Fibroblast of pulmonary artery (primary cell): ENCODE data around the gene PTPN6.

Experiments
- DNase-seq: peaks from one replicate; pipeline ENCODE4 v3.0.0-alpha.2; 2010; ENCODE audit warnings: low read depth
- H3K4me3 ChIP-seq: replicated peaks from 2 replicates; pipeline ENCODE4 v1.5.1; 2011; ENCODE audit warnings: low read depth, mild to moderate bottlenecking, control low read depth, low read length, moderate library complexity
- CTCF ChIP-seq: IDR thresholded peaks from 2 replicates; pipeline ENCODE4 v1.5.1; 2011; ENCODE audit warnings: mild to moderate bottlenecking, control low read depth, low read length, inconsistent platforms; ENCODE audit errors: missing control alignments

PTPN6 gene

GRCh38 chr12:6943722-6944380, 7.3 kb upstream of the PTPN6 start, which contains the start of the genes C12orf57 and RNU7-1:
TSS of gene C12orf57 (plus strand) at chr12:6944022. CDS start at chr12:6944122, 100 bp downstream.
TSS of gene RNU7-1 (plus strand) at chr12:6943816.
- peak; percentile 88 for DNase-seq
- H3K4me3 ChIP-seq: peak within 1 kb of the TSS; percentile 79
- TF ChIP-seq CTCF: no peak

- peak; percentile 95 for DNase-seq
- H3K4me3 ChIP-seq: peak overlapping the region; percentile 79
- peak; percentile 85 for TF ChIP-seq CTCF
These were observed 6.6 kb upstream of the PTPN6 start for GRCh38 chr12:6944381-6945186.

DNA sequence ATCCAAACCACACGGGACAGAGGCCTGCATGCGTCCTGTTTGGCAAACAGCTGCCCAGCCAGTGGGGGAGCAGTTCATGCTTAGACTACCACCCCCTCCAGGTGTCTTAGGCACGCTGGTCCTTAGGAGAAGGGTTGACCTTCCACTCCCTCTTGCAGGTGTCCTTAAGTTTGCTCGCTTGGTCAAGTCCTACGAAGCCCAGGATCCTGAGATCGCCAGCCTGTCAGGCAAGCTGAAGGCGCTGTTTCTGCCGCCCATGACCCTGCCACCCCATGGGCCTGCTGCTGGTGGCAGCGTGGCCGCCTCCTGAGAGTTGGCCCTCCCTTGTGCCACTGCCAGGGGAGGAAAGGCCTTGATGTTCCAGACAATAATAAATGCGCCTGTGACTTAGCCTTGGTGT, 5.5 kb upstream of the PTPN6 start:
- no peak for TF ChIP-seq CTCF
- H3K4me3 ChIP-seq: no peak overlapping the region
- no peak for DNase-seq

GRCh38 chr12:6946033-6946919, 4.9 kb upstream of the PTPN6 start:
- TF ChIP-seq CTCF: no peak
- no peak overlapping the region for H3K4me3 ChIP-seq
- no peak for DNase-seq

GRCh38 chr12:6946920-6947374, 4.2 kb upstream of the PTPN6 start:
- H3K4me3 ChIP-seq: no peak overlapping the region
- TF ChIP-seq CTCF: no peak
- no peak for DNase-seq

- H3K4me3 ChIP-seq: no peak overlapping the region
- no peak for DNase-seq
- TF ChIP-seq CTCF: no peak
These were observed 3.5 kb upstream of the PTPN6 start for GRCh38 chr12:6947615-6948014.
